ENCODE results near the gene HIVEP3.

Gene HIVEP3

DNA sequence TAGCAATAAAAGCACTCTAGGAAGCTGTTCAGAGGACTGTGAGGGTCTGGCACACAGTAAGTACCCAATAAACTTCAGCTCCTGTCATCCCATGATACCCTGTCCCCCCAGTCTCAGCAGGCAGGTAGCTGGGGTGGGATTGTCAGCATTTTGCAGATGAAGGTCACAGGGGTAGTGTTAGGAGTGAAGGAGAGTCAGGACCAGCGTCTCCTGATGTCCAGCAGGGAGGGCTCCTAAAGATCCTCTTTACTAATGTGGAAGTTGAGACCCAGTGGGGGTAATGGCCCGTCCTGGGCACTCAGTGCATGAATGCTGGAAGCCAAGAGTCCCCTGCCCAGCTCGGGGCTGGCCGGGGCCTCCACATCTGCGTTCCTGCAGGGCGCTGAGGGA lies 402.9 kb downstream of the HIVEP3 start:
- TF ChIP-seq, protein P1, sequence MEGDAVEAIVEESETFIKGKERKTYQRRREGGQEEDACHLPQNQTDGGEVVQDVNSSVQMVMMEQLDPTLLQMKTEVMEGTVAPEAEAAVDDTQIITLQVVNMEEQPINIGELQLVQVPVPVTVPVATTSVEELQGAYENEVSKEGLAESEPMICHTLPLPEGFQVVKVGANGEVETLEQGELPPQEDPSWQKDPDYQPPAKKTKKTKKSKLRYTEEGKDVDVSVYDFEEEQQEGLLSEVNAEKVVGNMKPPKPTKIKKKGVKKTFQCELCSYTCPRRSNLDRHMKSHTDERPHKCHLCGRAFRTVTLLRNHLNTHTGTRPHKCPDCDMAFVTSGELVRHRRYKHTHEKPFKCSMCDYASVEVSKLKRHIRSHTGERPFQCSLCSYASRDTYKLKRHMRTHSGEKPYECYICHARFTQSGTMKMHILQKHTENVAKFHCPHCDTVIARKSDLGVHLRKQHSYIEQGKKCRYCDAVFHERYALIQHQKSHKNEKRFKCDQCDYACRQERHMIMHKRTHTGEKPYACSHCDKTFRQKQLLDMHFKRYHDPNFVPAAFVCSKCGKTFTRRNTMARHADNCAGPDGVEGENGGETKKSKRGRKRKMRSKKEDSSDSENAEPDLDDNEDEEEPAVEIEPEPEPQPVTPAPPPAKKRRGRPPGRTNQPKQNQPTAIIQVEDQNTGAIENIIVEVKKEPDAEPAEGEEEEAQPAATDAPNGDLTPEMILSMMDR (IDR thresholded peaks at IDR 0.05; ENCODE audit: insufficient read depth, low read length): no peak
- no peak for TF ChIP-seq POLR2AphosphoS5 (IDR thresholded peaks at IDR 0.05; ENCODE audit: low read depth)
- TF ChIP-seq REST (IDR thresholded peaks at IDR 0.05; ENCODE audit: insufficient replicate concordance, low read depth): no peak
- Histone ChIP-seq H3K27ac (replicated peaks) (no peak overlapping the region), H3K4me3 (replicated peaks; ENCODE audit: insufficient read depth, low read length) (no peak overlapping the region), H3K27me3 (ENCODE audit: insufficient read depth, poor library complexity, severe bottlenecking) (no peaks in the 10 kb centered on the region)
- DNase-seq (ENCODE audit: low read depth in 1 of 2, low spot score in 1 of 2): no peak

DNA sequence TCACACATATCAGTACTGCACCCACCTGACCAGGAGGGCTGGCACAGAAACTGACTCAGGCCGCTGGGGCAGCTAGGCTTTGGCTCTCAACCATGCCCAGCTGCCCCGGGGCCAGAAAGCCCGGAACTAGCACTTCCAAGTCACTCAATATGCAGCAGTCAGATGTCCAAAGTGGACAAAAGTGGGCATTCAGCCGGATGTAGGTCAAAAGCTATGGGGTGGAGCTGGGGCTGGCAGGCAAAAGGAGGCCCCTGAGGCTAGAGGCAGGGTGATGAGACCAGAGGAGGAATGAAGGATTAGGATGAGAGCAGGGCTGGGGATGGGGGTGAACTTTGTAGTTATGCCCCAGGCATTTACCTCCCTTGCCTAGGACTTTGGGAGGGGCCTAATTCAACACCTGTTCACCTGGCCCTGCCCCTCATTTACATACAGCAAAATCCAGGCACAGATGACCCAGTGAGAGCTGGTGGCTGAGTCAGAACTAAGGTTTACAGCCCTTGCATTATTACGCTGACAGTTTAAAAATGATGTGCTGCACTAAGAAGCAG lies 403.5 kb downstream of the HIVEP3 start:
- H3K27ac ChIP-seq (replicated peaks): no peak overlapping the region
- TF ChIP-seq REST (IDR thresholded peaks at IDR 0.05; ENCODE audit: insufficient replicate concordance, low read depth) (no peak), SPI1 (IDR thresholded peaks at IDR 0.05; ENCODE audit: borderline replicate concordance, low read depth) (no peak), GABPA (IDR thresholded peaks at IDR 0.05; ENCODE audit: low read depth) (no peak), POLR2AphosphoS5 (IDR thresholded peaks at IDR 0.05; ENCODE audit: low read depth) (no peak)
- TF ChIP-seq, protein P1 (IDR thresholded peaks at IDR 0.05; ENCODE audit: insufficient read depth, low read length): no peak
- H3K4me3 ChIP-seq (replicated peaks; ENCODE audit: insufficient read depth, low read length): no peak overlapping the region
- H3K27me3 ChIP-seq (ENCODE audit: insufficient read depth, poor library complexity, severe bottlenecking): no peaks in the 10 kb centered on the region
- DNase-seq (ENCODE audit: low read depth in 1 of 2, low spot score in 1 of 2): no peak

- H3K27ac ChIP-seq (replicated peaks): no peak overlapping the region
- H3K27me3 ChIP-seq (ENCODE audit: insufficient read depth, poor library complexity, severe bottlenecking): no peaks in the 10 kb centered on the region
- no peak overlapping the region for H3K4me3 ChIP-seq (replicated peaks; ENCODE audit: insufficient read depth, low read length)
- DNase-seq (ENCODE audit: low read depth in 1 of 2, low spot score in 1 of 2): no peak
- no peak for TF ChIP-seq POLR2AphosphoS5 (IDR thresholded peaks at IDR 0.05; ENCODE audit: low read depth)
- TF ChIP-seq SPI1 (IDR thresholded peaks at IDR 0.05; ENCODE audit: borderline replicate concordance, low read depth): no peak
Measured at GRCh38 chr1:41514381-41514780, 404.3 kb downstream of the HIVEP3 start.

DNA sequence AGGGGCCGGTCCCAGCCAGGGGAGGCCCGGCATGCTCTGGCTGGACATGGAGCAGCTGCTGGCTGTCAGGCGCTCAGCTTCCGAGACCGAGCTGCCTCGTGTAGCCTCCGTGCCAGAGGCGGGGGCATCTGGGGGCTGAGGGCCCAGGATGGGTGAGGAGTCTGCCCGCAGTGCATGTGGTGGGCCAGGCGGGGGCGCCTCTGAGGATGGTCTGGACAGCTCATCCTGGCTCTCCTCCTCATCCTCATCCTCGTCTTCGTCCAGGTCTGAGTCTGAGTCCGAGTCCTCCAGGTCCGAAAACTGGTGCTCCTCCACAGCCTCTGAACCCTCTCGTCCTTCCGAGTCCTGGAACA lies 405.4 kb downstream of the HIVEP3 start:
- Histone ChIP-seq H3K4me3 (replicated peaks; ENCODE audit: insufficient read depth, low read length) (no peak overlapping the region), H3K27me3 (ENCODE audit: insufficient read depth, poor library complexity, severe bottlenecking) (no peaks in the 10 kb centered on the region), H3K27ac (replicated peaks) (no peak overlapping the region)
- TF ChIP-seq REST (IDR thresholded peaks at IDR 0.05; ENCODE audit: insufficient replicate concordance, low read depth): no peak
- TF ChIP-seq, protein P1 (IDR thresholded peaks at IDR 0.05; ENCODE audit: insufficient read depth, low read length): peak; percentile 42
- no peak for DNase-seq (ENCODE audit: low read depth in 1 of 2, low spot score in 1 of 2)
